CD4-positive, alpha-beta T cell treated with Interleukin-6 for 4 hours (primary cell): ENCODE results near the gene PEX7.
A peak's percentile ranks its signal among the peaks of the same experiment; 100 is the strongest.
"Not testable (repeated sequence)": the region's sequence is repeated elsewhere in the genome, so short reads cannot be mapped to it uniquely, and the experiment has no call there.

ENCODE experiments used
- DNase-seq: peaks from one replicate; pipeline ENCODE4 v3.0.0-alpha.2; 2020; ENCODE audit warnings: mixed read lengths

PEX7 gene

GRCh38 chr6:136901212-136901784 is 78.9 kb downstream of the PEX7 start:
- DNase-seq, result no peak

GRCh38 chr6:136904477-136904876 is 82.1 kb downstream of the PEX7 start:
- DNase-seq, result not testable (repeated sequence)

- DNase-seq, result no peak
These were observed 92.6 kb downstream of the PEX7 start for GRCh38 chr6:136914947-136915346.

- DNase-seq, result no peak
These were observed 96.3 kb downstream of the PEX7 start for GRCh38 chr6:136918706-136919105.

GRCh38 chr6:136920216-136920615 is 97.8 kb downstream of the PEX7 start:
- DNase-seq, result peak; percentile 4

GRCh38 chr6:136920671-136921380 is 98.4 kb downstream of the PEX7 start:
- peak; percentile 9 for DNase-seq

- no peak for DNase-seq
These were observed 99.1 kb downstream of the PEX7 start for GRCh38 chr6:136921381-136921935.

- peak; percentile 17 for DNase-seq
These were observed 99.7 kb downstream of the PEX7 start, which contains the start of gene SLC35D3 for GRCh38 chr6:136921936-136922684. SLC35D3 (plus strand) TSS chr6:136922301; CDS start chr6:136922429, 128 bp downstream.

- DNase-seq, result no peak
These were observed 100.3 kb downstream of the PEX7 start for GRCh38 chr6:136922685-136923006.

GRCh38 chr6:136923116-136923953 is 100.9 kb downstream of the PEX7 start:
- DNase-seq, result peak; percentile 4

- DNase-seq, result no peak
These were observed 101.7 kb downstream of the PEX7 start for GRCh38 chr6:136923954-136924673.

GRCh38 chr6:136926383-136926782 is 104.0 kb downstream of the PEX7 start:
- no peak for DNase-seq

- DNase-seq, result peak; percentile 18
These were observed 104.9 kb downstream of the PEX7 start for GRCh38 chr6:136927292-136927691.

GRCh38 chr6:136930528-136930927 is 108.1 kb downstream of the PEX7 start:
- no peak for DNase-seq

GRCh38 chr6:136932599-136932998 is 110.2 kb downstream of the PEX7 start:
- DNase-seq, result no peak

GRCh38 chr6:136945072-136945471 is 122.7 kb downstream of the PEX7 start:
- DNase-seq, result no peak

GRCh38 chr6:136945711-136946121 is 123.3 kb downstream of the PEX7 start:
- DNase-seq, result no peak

GRCh38 chr6:136947037-136947436 is 124.6 kb downstream of the PEX7 start:
- no peak for DNase-seq

GRCh38 chr6:136949957-136950356 is 127.6 kb downstream of the PEX7 start:
- DNase-seq, result not testable (repeated sequence)

GRCh38 chr6:136950436-136951126 is 128.2 kb downstream of the PEX7 start:
- no peak for DNase-seq

- DNase-seq, result no peak
These were observed 130.4 kb downstream of the PEX7 start for GRCh38 chr6:136952714-136953260.
